Globus pallidus (tissue), 1 donor: ENCODE results near the gene ZMYND8.

Experiments
- DNase-seq: peaks from one replicate; pipeline ENCODE4 v3.0.0-alpha.2; 2015; ENCODE audit warnings: low spot score

Gene ZMYND8

DNA sequence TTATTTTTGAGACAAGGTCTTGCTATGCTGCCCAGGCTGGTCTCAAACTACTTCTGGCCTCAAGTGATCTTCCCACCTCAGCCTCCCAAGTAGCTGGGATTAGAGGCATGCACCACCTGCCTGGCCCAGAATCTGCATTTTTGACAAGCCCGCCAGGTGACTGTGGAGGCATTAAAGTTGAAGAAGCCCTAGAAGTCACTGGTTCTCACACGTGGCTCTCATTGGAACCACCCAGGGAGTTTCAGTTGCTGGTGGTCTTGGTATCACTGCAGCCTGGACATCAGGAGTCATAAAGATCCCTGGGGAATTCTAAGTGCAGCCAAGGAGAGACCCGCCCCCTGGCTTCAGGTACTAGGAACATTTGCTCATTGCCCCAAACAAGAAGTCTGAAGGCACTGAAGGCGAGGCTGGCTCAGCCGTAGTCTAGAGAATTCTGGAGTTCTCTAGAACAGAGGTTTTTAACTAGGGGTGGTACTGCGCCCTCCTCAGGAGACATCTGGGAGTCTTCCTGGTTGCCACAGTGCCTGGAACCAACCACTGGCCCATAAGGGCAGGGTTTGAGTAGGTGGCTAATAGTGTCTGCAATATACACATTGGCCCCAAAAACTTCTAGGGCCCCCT is 182.8 kb downstream of the ZMYND8 start:
- DNase-seq, result no peak

GRCh38 chr20:47172579-47172978 is 183.9 kb downstream of the ZMYND8 start:
- no peak for DNase-seq

DNA sequence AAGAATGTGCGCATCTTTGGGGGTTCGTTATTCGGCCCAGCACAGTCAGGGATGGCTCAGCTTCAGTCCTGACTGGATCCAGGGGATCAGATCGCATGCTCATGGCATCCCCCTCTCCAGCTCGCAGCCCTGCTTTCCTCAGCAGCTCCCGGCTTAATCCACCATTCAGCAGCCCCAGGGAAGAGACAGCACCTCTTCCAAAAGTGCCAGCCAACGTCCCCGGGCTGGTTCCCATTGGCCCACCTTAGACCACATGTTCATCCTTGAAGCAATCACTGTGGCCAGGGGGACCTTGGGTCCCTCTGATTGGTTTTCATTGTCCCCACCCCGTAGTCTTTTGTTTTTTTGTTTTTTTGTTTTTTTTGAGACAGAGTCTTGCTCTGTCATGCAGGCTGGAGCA is 188.7 kb downstream of the ZMYND8 start:
- DNase-seq, result no peak

DNA sequence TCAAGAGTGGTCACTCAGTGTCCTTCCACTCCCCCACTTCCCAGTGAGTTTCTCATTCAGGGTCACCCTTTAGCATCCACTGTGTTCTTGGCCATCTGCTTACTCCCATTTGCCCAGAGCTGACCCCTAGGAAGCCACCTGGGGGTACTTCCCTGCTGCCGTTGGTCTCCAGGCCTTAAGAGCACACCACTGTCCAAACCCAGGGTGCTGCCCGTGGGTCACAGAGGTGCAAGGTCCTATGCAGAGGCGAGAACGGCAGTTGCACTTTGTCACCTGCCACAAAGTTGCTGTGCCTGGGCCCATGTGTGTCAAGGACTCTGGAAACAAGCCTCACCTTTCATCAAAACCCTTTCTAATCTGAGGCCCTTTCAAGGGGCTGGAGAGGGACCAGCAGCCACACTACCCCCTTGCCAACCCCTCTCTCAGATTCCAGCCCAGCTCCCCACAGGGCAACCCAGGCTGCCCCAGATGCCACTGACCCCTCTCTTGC is 191.1 kb downstream of the ZMYND8 start:
- no peak for DNase-seq

GRCh38 chr20:47164140-47164539 is 192.4 kb downstream of the ZMYND8 start:
- DNase-seq, result no peak

- DNase-seq, result no peak
These were observed 195.1 kb downstream of the ZMYND8 start for GRCh38 chr20:47161411-47161810.

DNA sequence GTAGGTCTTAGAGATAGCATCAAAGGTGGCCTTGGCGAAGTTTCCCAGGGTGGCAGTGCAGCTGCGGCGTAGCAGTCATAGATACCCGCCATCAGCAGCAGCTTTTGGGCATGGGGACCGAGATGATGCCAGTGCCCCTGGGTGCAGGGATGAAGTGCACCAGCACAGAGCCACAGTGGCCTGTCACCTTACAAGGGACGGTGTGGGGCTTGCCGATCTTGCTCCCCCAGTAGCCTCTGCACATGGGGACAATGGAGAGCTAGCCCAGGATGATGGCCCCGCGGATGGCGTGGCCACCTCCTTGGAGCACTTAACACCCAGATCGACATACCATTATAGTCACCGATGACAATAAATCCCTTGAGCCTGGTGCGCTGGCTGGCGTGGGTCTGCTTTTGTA is 195.5 kb downstream of the ZMYND8 start:
- no peak for DNase-seq

DNA sequence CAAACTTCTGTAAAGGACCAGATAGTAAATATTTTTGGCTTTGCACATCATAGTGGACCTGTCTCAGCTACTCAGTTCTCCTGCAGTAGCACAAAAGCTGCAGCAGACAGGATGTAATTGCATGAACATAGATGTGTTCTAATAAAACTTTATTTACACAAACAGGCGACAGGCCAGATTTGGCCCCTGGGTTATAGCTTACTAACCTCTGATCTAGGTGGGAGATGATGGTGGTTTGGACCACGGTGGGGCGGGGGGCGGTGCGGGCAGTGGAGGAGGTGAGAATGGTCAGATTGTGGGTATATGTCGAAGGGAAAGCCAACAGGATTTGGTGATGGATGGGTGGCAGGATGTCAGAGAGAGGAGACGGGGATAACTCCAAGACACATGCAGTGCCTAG is 196.3 kb downstream of the ZMYND8 start:
- DNase-seq, result no peak
